GM21390 (cell line): ENCODE measurements around the gene SLMAP.

ENCODE experiments used
- ATAC-seq: cut with Tn5 transposase; IDR thresholded peaks from one replicate; pipeline ENCODE4 v1.9.1; 2021; ENCODE audit not compliant: unreplicated experiment

SLMAP gene

DNA sequence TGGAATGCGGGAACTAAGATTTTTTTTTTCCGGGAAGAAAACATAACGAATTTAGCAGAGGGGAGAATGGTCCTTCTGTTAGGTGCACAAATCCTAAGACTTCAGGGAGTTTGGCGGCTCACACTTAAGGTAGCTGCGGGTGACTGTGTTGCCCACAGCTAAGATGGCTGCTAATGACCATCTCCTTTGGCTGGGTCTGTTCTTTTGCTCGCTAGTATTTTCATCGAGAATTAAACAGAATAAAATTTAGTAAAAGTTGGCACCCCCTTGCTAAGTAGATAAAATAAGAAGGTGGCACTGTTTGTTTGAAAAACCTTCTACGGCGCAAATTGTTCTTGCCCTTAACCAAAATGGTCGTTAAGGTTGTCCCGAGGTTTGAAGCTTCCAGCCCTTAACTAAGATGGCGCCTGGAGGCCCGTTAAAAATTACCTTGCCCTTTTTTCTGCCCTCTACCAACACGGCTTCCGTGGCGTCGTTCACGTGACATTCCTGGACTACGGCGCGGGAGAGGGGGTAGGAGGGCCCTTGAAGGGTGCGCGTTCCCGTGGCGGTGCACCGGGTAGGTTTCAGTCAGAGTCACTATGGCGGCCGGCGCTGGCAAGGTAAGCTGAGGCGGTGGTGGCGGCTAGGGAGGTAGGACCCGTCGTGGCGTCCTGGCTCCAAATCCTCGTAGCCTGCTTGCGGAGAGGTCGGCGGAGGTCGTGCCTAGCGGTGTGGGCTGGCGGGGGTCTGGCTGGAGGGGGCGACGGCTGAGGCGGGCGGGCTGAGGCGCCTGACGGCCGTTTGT, at the start of gene SLMAP:
Gene SLMAP, plus strand, starts transcription at position 569 of the 787 bp plus-strand sequence. CDS start 1,343 bp downstream, outside the sequence.
- ATAC-seq = peak; percentile 90

- no peak for ATAC-seq
These were observed 49.6 kb upstream of the SLMAP start for GRCh38 chr3:57706462-57706861.

DNA sequence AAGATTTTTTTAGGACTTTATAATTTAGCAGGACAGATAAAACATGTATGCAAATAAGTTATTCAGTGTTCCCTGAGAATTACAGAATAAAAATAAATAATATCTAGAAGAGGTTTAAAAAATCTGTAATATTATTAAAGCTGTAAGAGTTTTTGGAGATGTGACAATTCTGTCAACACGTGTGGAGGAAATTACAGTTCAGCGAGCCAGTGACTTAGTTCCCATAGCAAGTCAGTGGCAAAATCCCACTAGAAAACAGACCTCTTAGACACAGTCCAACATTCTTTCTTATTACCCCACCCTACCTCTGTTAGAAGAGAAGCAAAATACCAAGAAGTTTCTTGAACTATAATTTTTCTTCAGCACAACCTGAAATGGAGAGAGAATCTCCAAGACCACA, 47.1 kb upstream of the SLMAP start:
- no peak for ATAC-seq

DNA sequence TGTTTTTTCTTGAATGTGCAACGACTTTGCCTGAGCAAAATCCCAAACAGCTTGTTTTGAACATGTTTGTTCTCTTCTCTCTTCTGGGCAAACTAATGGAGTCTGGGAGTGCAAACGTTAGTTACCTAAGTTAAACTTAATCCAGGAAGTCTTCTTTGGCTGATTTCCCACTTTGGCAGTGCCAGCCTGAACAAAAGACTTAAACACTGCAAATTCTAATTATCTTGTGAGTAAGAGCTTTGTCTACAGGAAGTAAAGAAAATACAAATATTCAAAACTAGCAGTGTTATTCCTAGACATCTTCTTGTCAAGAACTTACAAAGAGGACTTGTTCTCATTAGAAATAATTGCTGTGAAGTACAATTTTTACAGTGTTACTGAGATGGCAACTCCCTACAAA, 46.5 kb upstream of the SLMAP start:
- no peak for ATAC-seq

DNA sequence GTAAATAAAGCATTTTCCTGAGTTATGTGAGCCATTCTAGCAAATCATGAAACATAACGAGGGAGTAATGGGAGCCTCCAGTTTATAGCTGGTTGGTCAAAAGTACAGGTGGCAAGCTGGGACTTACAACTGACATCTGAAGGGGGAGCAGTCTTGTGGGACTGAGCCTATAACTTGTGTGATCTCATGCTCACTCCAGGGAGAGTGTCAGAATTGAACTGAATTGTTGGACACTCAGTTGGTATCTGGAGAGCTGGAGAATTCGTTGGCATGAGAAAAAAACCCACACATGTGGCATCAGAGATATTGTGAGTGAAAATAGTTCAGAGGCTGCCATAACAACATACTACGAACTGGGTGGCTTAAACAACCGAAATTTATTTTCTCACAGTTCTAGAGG, 40.4 kb upstream of the SLMAP start:
- no peak for ATAC-seq

- ATAC-seq = no peak
These were observed 38.8 kb upstream of the SLMAP start for GRCh38 chr3:57717205-57717868.

DNA sequence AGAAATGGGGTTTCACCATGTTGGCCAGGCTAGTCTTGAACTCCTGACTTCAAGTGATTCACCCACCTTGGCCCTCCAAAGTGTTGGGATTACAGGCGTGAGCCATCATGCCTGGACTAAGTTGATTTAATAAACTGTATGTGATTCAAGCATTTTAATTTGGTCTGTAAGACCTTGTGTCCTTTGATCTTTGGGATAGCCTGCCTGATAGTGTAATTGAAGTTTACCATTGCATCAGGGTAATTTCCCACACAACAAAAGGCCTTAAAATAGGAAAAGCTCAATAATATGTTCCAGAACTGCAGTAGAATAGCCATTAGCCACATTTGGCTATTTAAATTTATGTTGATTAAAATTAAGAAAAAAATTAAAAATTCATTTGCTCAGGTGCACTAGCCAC, 38.0 kb upstream of the SLMAP start:
- no peak for ATAC-seq

GRCh38 chr3:57726397-57726796, 29.7 kb upstream of the SLMAP start:
- no peak for ATAC-seq

DNA sequence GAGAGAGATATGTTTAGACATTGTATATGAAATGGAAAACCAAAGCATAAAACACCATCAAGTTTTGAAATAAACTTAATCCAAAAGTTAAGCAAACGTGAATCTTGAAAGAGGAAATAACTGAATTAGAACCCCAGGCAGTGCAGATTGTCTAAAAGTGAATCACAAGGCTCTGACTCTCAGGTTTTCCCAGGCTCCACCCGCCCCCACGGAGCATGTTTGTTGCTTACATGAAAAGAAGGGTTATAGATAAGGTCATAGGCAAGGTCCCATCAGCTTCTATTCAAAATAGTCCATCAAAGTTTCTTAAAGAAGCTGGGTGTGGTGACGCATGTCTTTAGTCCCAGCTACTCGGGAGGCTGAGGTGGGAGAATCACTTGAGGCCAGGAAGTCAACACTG, 29.0 kb upstream of the SLMAP start:
- ATAC-seq = no peak

GRCh38 chr3:57729334-57730045, 26.6 kb upstream of the SLMAP start:
- no peak for ATAC-seq

DNA sequence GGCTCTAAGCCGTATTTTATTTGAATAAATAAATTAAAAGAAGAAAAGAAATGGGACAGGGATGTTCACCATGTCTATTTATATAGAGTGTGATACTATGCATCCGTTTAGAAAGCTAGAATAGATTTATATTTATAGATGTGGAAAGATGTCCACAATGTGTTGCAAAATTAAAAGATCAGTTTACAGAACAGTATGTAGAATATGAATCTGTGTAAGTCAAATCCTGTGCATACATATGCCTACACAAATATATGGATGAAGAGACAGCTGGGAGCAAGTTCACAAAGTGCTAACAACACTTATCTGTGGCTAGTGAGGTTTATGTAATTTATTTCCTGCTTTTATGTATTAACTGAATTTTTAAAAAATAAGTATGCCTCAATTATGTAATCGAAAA, 25.4 kb upstream of the SLMAP start:
- ATAC-seq = no peak

DNA sequence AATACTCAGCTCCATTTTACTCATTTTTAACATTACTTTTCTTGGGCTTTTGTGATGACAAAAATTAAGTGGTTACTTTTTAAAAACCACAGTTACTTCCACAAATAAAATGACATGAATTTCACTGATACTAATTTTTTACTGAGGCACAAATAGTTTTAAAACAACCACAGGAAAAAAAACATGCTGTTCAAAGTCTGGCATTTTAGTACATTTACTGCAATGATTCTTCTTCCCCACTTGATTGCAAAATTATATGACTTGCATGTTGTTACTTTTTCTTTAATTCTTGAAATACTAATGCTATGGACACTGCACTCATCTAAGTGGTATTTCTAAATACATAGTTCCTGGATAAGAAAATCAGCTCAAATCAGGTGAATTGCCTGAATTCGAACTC, 24.8 kb upstream of the SLMAP start:
- no peak for ATAC-seq

DNA sequence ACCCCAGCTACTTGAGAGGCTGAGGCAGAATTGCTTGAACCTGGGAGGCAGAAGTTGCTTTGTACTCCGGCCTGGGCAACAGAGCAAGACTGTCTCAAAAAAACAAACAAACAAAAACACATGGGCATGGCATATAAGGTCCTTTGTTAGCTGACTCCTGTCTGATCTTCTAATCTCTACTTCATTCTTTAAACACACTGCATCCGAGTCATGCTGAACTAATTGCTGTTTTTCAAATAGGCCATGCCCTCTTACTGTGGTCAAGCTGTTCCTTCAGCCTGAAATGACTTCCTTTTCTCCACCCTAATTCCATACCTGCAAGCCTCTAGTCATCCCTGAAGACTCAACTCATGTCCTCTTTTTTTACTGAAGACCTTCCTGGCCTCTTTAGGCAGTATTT, 22.3 kb upstream of the SLMAP start:
- ATAC-seq = no peak

DNA sequence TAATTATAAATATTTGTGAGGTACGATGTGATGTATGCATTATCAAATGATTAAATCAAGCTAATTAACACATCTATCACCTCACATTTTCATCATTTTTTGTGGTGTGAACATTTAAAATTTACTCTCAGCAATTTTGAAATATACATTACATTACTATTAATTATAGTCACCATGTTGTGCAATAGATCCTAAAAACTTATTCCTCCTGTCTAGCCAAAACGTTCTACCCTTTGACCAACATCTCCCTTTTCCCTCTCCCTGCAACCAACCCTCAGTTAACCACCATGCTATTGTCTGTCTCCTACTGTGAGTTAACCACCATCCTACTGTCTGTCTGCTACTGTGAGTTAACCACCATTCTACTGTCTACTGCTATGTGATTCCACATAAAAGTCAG, 20.7 kb upstream of the SLMAP start:
- ATAC-seq = no peak

DNA sequence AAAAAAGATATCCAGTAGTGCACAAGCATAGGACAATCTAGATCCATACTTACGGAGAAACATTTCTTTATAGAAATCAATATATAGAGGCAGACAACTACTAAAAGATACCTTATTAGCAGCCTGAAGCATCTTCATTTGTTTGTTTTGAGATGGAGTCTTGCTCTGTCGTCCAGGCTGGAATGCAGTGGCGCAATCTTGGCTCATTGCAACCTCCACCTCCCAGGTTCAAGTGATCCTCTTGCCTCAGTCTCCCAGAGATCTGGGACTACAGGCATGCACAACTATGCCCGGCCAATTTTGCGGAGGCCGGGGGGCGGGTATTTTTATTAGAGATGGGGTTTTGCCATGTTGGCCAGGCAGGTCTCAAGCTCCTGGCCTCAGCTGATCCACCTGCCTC, 18.3 kb upstream of the SLMAP start:
- no peak for ATAC-seq

GRCh38 chr3:57738391-57738790, 17.7 kb upstream of the SLMAP start:
- ATAC-seq = no peak

DNA sequence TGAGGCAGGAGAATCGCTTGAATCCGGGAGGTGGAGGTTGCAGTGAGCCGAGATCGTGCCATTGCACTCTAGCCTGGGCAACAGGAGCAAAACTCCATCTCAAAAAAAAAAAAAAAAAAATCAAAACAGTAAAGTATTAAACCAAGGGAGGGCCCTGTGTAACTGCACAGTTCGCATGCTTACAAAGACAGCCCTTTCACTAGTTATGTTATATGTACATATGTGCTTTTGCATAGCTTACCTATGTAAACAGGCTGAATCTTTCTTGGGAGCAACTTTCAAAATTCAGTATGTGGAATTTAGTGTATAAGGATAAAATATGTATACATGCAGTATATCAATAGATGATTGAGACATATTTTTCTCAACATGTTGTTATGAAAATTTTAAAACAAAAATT, 16.1 kb upstream of the SLMAP start:
- ATAC-seq = no peak

GRCh38 chr3:57743496-57743895, 12.6 kb upstream of the SLMAP start:
- no peak for ATAC-seq

GRCh38 chr3:57745101-57745500, 11.0 kb upstream of the SLMAP start:
- ATAC-seq = no peak

DNA sequence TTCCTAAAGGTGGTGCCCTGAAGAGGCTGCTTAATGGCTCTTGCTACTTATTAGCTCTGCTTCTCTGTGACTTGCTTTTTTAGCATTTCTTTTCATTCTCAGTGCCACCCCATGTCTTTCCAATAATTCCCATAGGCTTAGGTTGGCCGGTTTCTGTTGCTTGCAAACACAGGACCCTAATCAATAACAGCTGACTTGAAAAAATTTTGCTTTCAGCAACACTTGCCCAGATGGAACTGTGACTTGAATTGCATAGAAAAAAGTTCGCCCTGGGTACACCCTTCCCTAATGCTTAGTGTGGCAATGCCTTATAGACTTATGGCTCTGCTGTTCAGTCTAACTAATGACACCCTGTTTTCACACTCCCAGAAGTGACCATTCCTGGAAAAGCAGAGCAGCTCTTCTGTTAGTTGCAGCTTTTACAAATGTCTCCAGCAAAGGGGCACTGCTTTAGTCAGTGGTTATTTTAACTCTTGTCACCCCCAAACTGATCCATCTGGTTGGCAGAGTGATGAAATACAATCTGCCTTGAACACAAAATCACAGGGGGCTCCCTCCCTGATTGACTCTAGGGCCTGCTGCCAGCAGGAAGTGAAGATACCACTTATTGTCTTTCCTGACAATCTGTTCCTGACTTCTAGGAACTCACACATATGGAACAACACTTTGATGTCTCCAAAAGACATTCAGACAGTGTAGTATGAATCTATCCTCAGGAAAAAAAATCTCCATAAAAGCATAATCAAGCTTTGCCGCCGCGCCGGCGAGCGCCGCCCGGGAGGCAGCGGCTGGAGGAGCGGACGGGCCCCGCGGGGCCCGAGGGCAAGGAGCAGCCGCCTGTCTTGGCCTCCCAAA, 9.7 kb upstream of the SLMAP start:
- ATAC-seq = no peak

- no peak for ATAC-seq
These were observed 6.6 kb upstream of the SLMAP start for GRCh38 chr3:57749542-57749941.
